Fibroblast of pulmonary artery (primary cell): Measurements from ENCODE around the gene POU2AF1.

Source experiments
- DNase-seq: peaks from one replicate; pipeline ENCODE4 v3.0.0-alpha.2; 2010; ENCODE audit warnings: low read depth
- H3K4me3 ChIP-seq: replicated peaks from 2 replicates; pipeline ENCODE4 v1.5.1; 2011; ENCODE audit warnings: low read depth, mild to moderate bottlenecking, control low read depth, low read length, moderate library complexity
- TF ChIP-seq, protein P1 (sequence below): IDR thresholded peaks from 2 replicates; pipeline ENCODE4 v1.5.1; 2011; ENCODE audit warnings: mild to moderate bottlenecking, control low read depth, low read length, inconsistent platforms; ENCODE audit errors: missing control alignments

Gene POU2AF1

DNA sequence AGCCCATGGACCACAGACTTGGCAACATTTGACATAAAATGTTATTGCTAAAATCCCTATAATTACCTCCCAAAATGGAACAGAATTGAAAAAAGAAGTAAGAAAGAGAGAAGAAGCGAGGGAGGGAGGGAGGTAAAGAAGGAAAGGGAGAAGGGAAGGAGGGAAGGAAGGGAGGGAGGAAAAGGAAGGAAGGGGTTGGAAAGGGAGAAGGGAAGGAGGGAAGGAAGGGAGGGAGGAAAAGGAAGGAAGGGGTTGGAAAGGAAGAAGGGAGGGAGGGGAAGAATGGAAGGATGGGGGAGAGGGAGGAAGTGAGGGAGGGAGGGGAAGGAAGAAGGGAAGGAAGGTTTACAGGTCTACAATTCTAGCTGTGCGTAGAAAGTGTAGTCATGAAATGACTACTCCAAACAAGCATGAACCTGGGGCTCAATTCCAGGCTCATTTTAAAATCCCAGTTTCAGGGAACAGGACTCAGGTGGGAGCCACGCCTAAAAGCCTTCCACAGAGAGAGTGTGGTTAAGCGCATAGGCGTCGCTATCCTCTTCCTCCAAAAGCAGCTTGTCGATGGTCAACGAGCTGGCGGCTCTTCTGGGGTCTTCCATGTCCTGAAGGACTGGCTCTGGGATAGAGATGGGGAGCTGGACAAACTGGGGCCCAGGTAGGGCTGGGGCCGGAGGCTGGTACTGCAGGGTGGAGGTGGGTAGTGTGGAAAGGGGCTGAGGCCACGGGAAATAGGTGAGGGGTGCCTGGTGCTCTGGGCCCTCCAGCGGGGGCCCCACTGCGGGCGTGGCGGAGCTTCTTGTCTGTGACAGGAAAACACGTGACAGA is 25.1 kb downstream of the POU2AF1 start:
- H3K4me3 ChIP-seq = no peak overlapping the region

DNA sequence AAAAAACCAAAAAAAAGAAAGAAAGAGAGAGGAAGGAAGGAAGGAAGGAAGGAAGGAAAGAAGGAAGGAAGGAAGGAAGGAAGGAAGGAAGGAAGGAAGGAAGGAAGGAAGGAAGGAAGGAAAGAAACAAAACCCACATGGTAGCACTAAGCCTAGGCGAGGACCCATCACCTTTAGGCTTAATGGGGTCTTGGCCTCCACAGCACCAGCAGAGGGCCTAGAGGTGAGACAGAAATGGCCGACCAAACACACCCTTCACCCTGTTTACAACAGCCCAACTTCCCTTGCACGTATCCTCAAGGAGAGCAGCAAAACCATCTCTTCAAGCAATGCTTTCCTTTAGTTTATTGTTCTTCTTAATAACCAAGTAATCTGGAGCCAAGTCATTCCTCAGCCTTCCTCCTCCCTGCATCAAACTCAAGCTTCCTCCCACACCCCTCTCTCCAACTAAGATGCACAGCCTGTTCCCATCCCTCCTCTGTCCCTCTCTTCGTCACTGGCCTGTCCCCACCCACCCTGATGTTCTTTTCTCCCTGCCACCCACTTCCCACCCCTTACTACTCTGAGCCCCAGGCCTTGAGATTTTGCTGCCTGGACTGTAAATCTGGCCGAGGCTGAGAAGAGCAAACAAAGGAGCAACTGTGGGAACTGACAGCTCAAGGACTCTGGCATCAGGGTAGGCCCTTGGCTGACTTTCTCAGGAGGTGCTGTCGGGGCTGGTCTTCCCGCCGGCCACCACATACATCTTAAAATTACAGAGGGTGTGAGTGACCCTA is 26.0 kb downstream of the POU2AF1 start:
- TF ChIP-seq, protein P1, sequence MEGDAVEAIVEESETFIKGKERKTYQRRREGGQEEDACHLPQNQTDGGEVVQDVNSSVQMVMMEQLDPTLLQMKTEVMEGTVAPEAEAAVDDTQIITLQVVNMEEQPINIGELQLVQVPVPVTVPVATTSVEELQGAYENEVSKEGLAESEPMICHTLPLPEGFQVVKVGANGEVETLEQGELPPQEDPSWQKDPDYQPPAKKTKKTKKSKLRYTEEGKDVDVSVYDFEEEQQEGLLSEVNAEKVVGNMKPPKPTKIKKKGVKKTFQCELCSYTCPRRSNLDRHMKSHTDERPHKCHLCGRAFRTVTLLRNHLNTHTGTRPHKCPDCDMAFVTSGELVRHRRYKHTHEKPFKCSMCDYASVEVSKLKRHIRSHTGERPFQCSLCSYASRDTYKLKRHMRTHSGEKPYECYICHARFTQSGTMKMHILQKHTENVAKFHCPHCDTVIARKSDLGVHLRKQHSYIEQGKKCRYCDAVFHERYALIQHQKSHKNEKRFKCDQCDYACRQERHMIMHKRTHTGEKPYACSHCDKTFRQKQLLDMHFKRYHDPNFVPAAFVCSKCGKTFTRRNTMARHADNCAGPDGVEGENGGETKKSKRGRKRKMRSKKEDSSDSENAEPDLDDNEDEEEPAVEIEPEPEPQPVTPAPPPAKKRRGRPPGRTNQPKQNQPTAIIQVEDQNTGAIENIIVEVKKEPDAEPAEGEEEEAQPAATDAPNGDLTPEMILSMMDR = no peak
- H3K4me3 ChIP-seq = no peak overlapping the region
- DNase-seq = no peak

More for the DNA sequence above, 25.1 kb downstream of the POU2AF1 start:
- no peak for DNase-seq
- TF ChIP-seq, protein P1 = no peak

DNA sequence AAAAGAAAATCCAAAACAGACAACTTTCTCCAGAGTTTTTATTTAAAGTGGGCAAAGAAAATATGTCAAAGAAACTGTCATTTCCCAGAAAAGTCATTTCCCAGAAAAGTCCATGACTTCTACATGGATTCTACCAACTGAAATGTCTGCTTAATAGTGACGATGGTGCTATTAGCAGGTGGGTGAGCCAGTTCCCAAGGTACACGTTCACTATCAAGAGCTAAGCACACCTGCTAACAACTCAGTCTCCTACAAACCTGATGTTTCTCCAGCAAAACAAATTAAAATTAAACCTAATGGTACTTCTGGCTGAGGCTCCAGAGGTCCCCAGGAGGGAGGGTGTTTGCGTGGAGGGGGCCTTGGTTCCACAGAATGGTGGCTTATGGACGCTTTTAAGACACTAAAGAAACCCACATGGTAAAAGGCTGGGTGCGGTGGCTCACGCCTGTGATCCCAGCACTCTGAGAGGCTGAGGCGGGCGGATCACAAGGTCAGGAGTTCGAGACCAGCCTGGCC is 26.8 kb downstream of the POU2AF1 start:
- no peak overlapping the region for H3K4me3 ChIP-seq
- TF ChIP-seq, protein P1 = no peak
- no peak for DNase-seq

DNA sequence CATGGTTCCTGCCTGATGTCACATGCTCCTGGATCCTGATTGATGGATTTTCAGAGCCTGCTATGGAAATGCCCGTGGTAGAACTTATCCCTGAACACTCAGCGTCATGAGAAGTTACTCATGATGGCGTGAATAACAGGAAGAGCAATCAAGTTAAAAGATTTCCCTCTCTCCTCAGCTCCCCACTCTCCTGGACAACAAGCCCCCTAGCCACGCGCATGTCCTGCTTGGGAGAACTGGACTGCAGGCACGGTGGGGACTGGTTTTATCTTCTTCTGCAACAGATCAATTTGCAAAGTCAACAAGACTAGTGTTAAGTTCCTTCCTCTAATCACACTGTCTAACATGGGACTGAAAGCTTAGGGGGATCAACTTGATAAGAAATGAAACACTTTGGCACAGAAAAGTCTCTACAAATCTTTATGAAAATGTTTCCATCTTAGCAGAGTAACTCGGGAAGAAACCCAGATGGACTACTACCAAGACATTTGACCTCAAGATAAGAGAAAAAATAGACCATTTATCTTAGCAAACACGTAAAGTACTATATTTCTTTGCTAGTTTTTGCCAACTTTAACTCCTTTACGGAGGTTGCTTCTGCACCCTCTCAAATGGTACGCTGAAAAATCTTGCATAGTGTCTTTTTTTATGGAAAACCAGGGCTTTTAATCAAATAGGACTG is 27.6 kb downstream of the POU2AF1 start:
- H3K4me3 ChIP-seq = no peak overlapping the region
- TF ChIP-seq, protein P1 = no peak
- no peak for DNase-seq

DNA sequence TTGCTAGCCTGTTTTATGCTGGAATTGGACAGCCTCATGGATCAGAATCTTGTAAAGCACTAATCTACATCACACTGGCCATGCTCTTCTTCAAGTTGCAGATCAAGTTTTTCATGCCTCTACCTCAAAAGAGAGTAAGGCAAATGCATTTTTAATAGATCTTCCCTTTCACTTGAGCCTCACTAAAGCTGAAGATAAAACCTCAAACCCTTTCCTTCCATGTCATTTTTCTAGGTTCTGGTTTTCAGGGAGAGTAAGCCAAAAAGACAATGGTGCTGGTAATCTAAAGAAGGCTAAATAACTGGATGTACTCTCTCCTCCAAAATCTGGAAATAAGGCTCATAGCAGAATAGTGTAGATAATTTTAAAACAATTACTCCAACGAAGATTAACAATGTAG is 28.3 kb downstream of the POU2AF1 start:
- TF ChIP-seq, protein P1 = no peak
- no peak for DNase-seq
- H3K4me3 ChIP-seq = no peak overlapping the region

DNA sequence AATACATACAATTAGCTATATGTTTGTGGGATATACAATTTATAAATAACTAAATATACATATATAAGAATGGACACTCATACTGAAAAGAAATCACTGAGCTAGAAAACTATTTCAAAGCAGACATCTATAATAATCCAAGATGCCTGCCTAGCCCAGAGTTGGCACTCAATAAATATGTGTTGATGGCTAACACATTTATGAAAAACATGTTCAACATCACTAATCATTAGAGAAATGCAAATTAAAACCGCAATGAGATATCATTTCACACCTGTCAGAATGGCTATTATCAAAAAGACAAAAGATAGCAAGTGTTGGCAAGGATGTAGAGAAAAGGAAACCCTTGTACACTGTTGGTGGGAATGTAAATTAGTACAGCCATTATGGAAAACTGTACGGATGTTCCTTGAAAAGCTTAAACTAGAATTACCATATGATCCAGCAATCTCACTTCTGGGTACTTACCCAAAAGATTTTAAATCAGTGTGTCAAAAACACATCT is 29.8 kb downstream of the POU2AF1 start:
- no peak overlapping the region for H3K4me3 ChIP-seq
- no peak for DNase-seq
- TF ChIP-seq, protein P1 = no peak
